Gastrocnemius medialis (tissue), 4 donors: ENCODE results near the gene PPM1E.

Experiments used
- CTCF ChIP-seq, 5 experiments: fragments of 450-650 bp in 3 of 5; fragments of 200-600 bp in 2 of 5; sonication (generic) in 2 of 5; IDR thresholded peaks in 4 of 5; conservative IDR thresholded peaks in 1 of 5; 1 replicate in 4 of 5; 2 replicates in 1 of 5; pipeline ENCODE4 v1.5.1; 2016 to 2019; ENCODE audit warnings: antibody characterized with exemption in 5 of 5, mild to moderate bottlenecking in 3 of 5, moderate library complexity in 3 of 5
- POLR2A ChIP-seq, 2 donors: fragments of 450-650 bp; IDR thresholded peaks; one replicate each; pipeline ENCODE4 v1.6.1; 2017; ENCODE audit warnings: antibody characterized with exemption in 2 of 2, mild to moderate bottlenecking in 2 of 2, moderate library complexity in 2 of 2

- no peak for TF ChIP-seq CTCF (IDR thresholded peaks at IDR 0.05 in 4 of 5, conservative IDR thresholded peaks at IDR 0.05 in 1 of 5)
- TF ChIP-seq POLR2A (IDR thresholded peaks at IDR 0.05): no peak
Observed at GRCh38 chr17:58966208-58966607, 210.6 kb downstream of the PPM1E start.
